Measurements from ENCODE around the gene MARCHF2. TPM values are rescaled to one million over a fixed set of nuclear protein-coding genes. Genes with fewer than 3 reads are reported as not detected.

MARCHF2 gene
- polyA plus RNA-seq, 3 donors: 47.8 to 117 (median 90.8) TPM

DNA sequence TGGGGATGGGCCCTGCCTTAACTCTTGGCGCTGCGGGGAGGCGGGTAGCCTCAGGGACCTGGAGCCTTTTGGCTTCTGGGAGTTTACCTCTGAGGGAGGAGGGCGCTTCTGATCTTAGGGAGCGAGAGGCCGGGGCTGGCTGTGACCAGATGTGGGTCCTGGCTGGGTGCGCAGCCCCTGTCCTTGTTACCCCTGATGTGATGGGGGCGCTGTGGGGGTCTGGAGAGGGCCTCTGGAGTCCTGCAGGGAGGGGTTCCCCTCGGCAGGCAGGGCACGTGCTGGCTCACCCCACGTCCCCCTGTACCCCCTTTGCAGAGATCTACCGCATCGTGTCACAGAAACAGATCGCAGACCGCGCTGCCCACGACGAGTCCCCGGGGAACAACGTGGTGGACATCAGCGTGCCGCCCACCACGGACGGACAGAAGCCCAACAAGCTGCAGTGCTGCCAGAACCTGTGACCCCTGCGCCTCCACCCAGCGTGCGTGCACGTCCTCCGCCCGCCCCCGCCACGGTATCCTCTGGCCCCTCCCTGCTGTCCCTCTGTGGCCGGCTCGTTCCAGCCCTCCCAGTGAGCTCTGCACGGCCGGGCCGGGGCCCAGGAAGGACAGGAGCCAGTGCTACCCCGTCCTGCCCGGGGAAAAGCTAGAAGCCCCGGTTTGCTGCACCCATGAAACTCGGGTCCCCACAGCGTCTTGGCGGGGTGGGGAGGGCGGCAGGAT lies 9.8 kb upstream of the MARCHF2 start:
- H3K4me2 ChIP-seq (replicated peaks; ENCODE audit: extremely low read depth, low read length, poor library complexity, severe bottlenecking): no peak overlapping the region
- Mint-ChIP-seq H3K36me3 (peaks cover 46 to 66% of the 10 kb centered on the region in 2 donors), H3K27ac (peak overlapping the region in 1 of 7 donors; percentile 55), H3K4me1 (no peaks in the 10 kb centered on the region), H3K27me3 (ENCODE audit: low read depth in 3 of 3) (no peaks in the 10 kb centered on the region), H3K9me3 (no peaks in the 10 kb centered on the region), H3K4me3 (no peak overlapping the region)
- no peak overlapping the region for H3K4me3 ChIP-seq (replicated peaks in 1 of 3; ENCODE audit: low read depth in 2 of 3, low read length in 3 of 3)
- TF ChIP-seq, protein P1, sequence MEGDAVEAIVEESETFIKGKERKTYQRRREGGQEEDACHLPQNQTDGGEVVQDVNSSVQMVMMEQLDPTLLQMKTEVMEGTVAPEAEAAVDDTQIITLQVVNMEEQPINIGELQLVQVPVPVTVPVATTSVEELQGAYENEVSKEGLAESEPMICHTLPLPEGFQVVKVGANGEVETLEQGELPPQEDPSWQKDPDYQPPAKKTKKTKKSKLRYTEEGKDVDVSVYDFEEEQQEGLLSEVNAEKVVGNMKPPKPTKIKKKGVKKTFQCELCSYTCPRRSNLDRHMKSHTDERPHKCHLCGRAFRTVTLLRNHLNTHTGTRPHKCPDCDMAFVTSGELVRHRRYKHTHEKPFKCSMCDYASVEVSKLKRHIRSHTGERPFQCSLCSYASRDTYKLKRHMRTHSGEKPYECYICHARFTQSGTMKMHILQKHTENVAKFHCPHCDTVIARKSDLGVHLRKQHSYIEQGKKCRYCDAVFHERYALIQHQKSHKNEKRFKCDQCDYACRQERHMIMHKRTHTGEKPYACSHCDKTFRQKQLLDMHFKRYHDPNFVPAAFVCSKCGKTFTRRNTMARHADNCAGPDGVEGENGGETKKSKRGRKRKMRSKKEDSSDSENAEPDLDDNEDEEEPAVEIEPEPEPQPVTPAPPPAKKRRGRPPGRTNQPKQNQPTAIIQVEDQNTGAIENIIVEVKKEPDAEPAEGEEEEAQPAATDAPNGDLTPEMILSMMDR (IDR thresholded peaks at IDR 0.05): no peak
- H3K36me3 ChIP-seq (replicated peaks in 1 of 2; ENCODE audit: control insufficient read depth in 1 of 2, insufficient read depth in 2 of 2, low read length in 2 of 2): peaks cover 40 to 60% of the 10 kb centered on the region in 2 donors
- 96% methylated on average over 42 of the region's 44 CpGs for WGBS (ENCODE audit: insufficient coverage)
- H3K79me2 ChIP-seq (ENCODE audit: insufficient read depth, low read length): peaks cover 12% of the 10 kb centered on the region
- no peak overlapping the region for H3K27ac ChIP-seq (ENCODE audit: low read depth in 1 of 2, low read length in 2 of 2)
- no peak overlapping the region for H3K9ac ChIP-seq (ENCODE audit: insufficient read depth, low read length, poor library complexity, severe bottlenecking)
- H3K9me3 ChIP-seq (replicated peaks in 1 of 2; ENCODE audit: control insufficient read depth in 1 of 2, insufficient read depth in 1 of 2, low read length in 2 of 2): no peaks in the 10 kb centered on the region
- H4K20me1 ChIP-seq (ENCODE audit: insufficient read depth, low read length): peaks cover 21% of the 10 kb centered on the region
- DNase-seq: no peak
- intact Hi-C loops (cut with micrococcal nuclease): no loop called here
- H2AFZ ChIP-seq (ENCODE audit: insufficient read depth, low read depth, low read length, poor library complexity, severe bottlenecking): no peak overlapping the region
- H3K27me3 ChIP-seq (ENCODE audit: control insufficient read depth in 2 of 2, insufficient read depth in 2 of 2, low read length in 2 of 2): no peaks in the 10 kb centered on the region
- H3K4me1 ChIP-seq (ENCODE audit: control insufficient read depth in 1 of 2, insufficient read depth in 2 of 2, low read length in 2 of 2): no peaks in the 10 kb centered on the region

DNA sequence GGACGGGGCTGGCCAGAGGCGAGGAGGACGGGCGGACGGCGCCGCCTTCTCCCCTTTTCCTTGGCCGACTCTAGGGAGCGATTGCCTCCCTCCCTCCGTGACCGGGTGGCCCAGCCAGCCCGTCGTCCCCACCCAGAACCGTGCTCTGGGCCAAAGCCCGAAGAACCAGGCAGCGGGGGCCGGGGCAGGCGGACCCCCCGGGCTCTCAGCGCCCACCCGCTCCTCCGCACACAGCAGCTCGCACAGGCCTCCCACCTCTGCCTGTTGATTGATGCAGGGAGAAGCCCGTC lies 9.3 kb upstream of the MARCHF2 start:
- Histone ChIP-seq H2AFZ (ENCODE audit: insufficient read depth, low read depth, low read length, poor library complexity, severe bottlenecking) (no peak overlapping the region), H3K36me3 (replicated peaks in 1 of 2; ENCODE audit: control insufficient read depth in 1 of 2, insufficient read depth in 2 of 2, low read length in 2 of 2) (peaks cover 40 to 57% of the 10 kb centered on the region in 2 donors), H3K9me3 (replicated peaks in 1 of 2; ENCODE audit: control insufficient read depth in 1 of 2, insufficient read depth in 1 of 2, low read length in 2 of 2) (no peaks in the 10 kb centered on the region), H3K4me1 (ENCODE audit: control insufficient read depth in 1 of 2, insufficient read depth in 2 of 2, low read length in 2 of 2) (no peaks in the 10 kb centered on the region), H3K79me2 (ENCODE audit: insufficient read depth, low read length) (peaks cover 9% of the 10 kb centered on the region), H3K27ac (ENCODE audit: low read depth in 1 of 2, low read length in 2 of 2) (no peak overlapping the region), H3K4me3 (replicated peaks in 1 of 3; ENCODE audit: low read depth in 2 of 3, low read length in 3 of 3) (no peak overlapping the region), H3K9ac (ENCODE audit: insufficient read depth, low read length, poor library complexity, severe bottlenecking) (no peak overlapping the region), H3K27me3 (ENCODE audit: control insufficient read depth in 2 of 2, insufficient read depth in 2 of 2, low read length in 2 of 2) (no peaks in the 10 kb centered on the region), H4K20me1 (ENCODE audit: insufficient read depth, low read length) (peaks cover 16% of the 10 kb centered on the region), H3K4me2 (replicated peaks; ENCODE audit: extremely low read depth, low read length, poor library complexity, severe bottlenecking) (no peak overlapping the region)
- intact Hi-C loops (cut with micrococcal nuclease): no loop called here
- H3K4me3 Mint-ChIP-seq: no peak overlapping the region
- no peaks in the 10 kb centered on the region for H3K4me1 Mint-ChIP-seq
- 96% methylated on average over 17 of the region's 24 CpGs for WGBS (ENCODE audit: insufficient coverage)
- H3K27me3 Mint-ChIP-seq (ENCODE audit: low read depth in 3 of 3): no peaks in the 10 kb centered on the region
- no peaks in the 10 kb centered on the region for H3K9me3 Mint-ChIP-seq
- DNase-seq: no peak
- H3K36me3 Mint-ChIP-seq: peaks cover 45 to 62% of the 10 kb centered on the region in 2 donors
- no peak overlapping the region for H3K27ac Mint-ChIP-seq
- TF ChIP-seq, protein P1 (IDR thresholded peaks at IDR 0.05): no peak

Measured in CD14-positive monocyte (primary cell).